PC-3 (cell line): ENCODE results near the gene BCL11B. TPM values are rescaled to one million over a fixed set of nuclear protein-coding genes. Genes with fewer than 3 reads are reported as not detected.

Source experiments
- ATAC-seq: fragments of 200-7000 bp; cut with Tn5 transposase; 2 replicates; pipeline ENCODE4 v1.9.1; 2020; ENCODE audit warnings: mild to moderate bottlenecking, moderate library complexity
- BruUV-seq: library from RNA; stranded (reverse); fragments of 400-500 nt; replicated peaks from 2 replicates; lab custom pipeline; 2021; lab: Mats Ljungman, UMichigan
- CTCF ChIA-PET: fragments of 300-600 bp; sonication (Branson Sonifier 250); formaldehyde crosslinking; loops from one replicate; lab custom pipeline; 2022; ENCODE audit warnings: antibody characterized with exemption; lab: Charles Lee
- POLR2A ChIA-PET: fragments of 300-600 bp; sonication (Branson Sonifier 250); formaldehyde crosslinking; loops from one replicate; lab custom pipeline; 2022; ENCODE audit warnings: antibody characterized with exemption; ENCODE audit not compliant: unreplicated experiment; lab: Charles Lee
- DNase-seq: peaks from one replicate; pipeline ENCODE4 v3.0.0-alpha.2; 2015
- H2AFZ ChIP-seq: fragments of 300-600 bp; sonication (generic); 2 replicates; pipeline ENCODE4 v1.6.0; 2016; ENCODE audit warnings: antibody characterized with exemption, low read length
- H3F3A ChIP-seq: fragments of 300-600 bp; sonication (generic); one replicate; pipeline ENCODE4 v1.6.0; 2017; ENCODE audit warnings: antibody characterized with exemption, low read length, control low read depth, mild to moderate bottlenecking; ENCODE audit not compliant: unreplicated experiment
- H3K27ac ChIP-seq: fragments of 300-600 bp; sonication (generic); 2 replicates; pipeline ENCODE4 v1.5.1; 2016; ENCODE audit warnings: mild to moderate bottlenecking, low read length
- H3K27me3 ChIP-seq: fragments of 300-600 bp; sonication (generic); 2 replicates; pipeline ENCODE4 v1.6.1; 2016; ENCODE audit warnings: low read length, mixed read lengths
- H3K36me3 ChIP-seq: fragments of 300-600 bp; sonication (generic); 2 replicates; pipeline ENCODE4 v1.6.1; 2016; ENCODE audit warnings: low read depth, mixed run types, low read length, mixed read lengths
- H3K4me1 ChIP-seq: fragments of 300-600 bp; sonication (generic); 2 replicates; pipeline ENCODE4 v1.5.1; 2016; ENCODE audit warnings: low read length; ENCODE audit not compliant: insufficient read depth
- H3K4me2 ChIP-seq: fragments of 300-600 bp; sonication (generic); 2 replicates; pipeline ENCODE4 v1.6.0; 2016; ENCODE audit warnings: low read length
- H3K4me3 ChIP-seq: fragments of 300-600 bp; sonication (generic); 2 replicates; pipeline ENCODE4 v1.5.1; 2016; ENCODE audit warnings: mild to moderate bottlenecking, low read length, mixed read lengths
- H3K79me2 ChIP-seq: fragments of 300-600 bp; sonication (generic); 2 replicates; pipeline ENCODE4 v1.6.1; 2017; ENCODE audit warnings: low read length, mixed read lengths
- H3K9ac ChIP-seq: fragments of 300-600 bp; sonication (generic); 2 replicates; pipeline ENCODE4 v1.6.0; 2016; ENCODE audit warnings: mild to moderate bottlenecking, low read length
- H3K9me2 ChIP-seq: fragments of 300-600 bp; sonication (generic); replicated peaks from 2 replicates; pipeline ENCODE4 v1.6.1; 2016; ENCODE audit warnings: mixed run types, low read length, mixed read lengths
- H3K9me3 ChIP-seq: fragments of 300-600 bp; sonication (generic); 2 replicates; pipeline ENCODE4 v1.6.1; 2016; ENCODE audit warnings: low read length, mixed read lengths
- H4K20me1 ChIP-seq: fragments of 300-600 bp; sonication (generic); 2 replicates; pipeline ENCODE4 v1.6.1; 2016; ENCODE audit warnings: low read length, mixed read lengths
- CTCF ChIP-seq: fragments of 300-600 bp; sonication (generic); conservative IDR thresholded peaks from 2 replicates; pipeline ENCODE4 v1.5.1; 2017; ENCODE audit warnings: antibody characterized with exemption, low read depth, mild to moderate bottlenecking, low read length
- EZH2 ChIP-seq: fragments of 300-600 bp; sonication (generic); IDR thresholded peaks from one replicate; pipeline ENCODE4 v1.6.1; 2017; ENCODE audit warnings: antibody characterized with exemption, mild to moderate bottlenecking, low read length; ENCODE audit not compliant: unreplicated experiment
- EZH2phosphoT487 ChIP-seq: fragments of 300-600 bp; sonication (generic); IDR thresholded peaks from 2 replicates; pipeline ENCODE4 v1.6.1; 2018; ENCODE audit warnings: mild to moderate bottlenecking, antibody characterized with exemption, low read length, borderline replicate concordance
- intact Hi-C: fragments of 100-400 bp; cut with micrococcal nuclease; formaldehyde crosslinking; loops from 2 replicates; pipeline ENCODE4 v1.9.0; 2023
- total RNA-seq: library from RNA; depleted of rRNA; stranded (reverse); fragments of >200 nt; gene quantifications from 2 replicates; pipeline ENCODE4 v1.2.3, GENCODE V29; 2014

Gene BCL11B
- total RNA-seq, 1 experiment from 2014 or later: 0.73 TPM

DNA sequence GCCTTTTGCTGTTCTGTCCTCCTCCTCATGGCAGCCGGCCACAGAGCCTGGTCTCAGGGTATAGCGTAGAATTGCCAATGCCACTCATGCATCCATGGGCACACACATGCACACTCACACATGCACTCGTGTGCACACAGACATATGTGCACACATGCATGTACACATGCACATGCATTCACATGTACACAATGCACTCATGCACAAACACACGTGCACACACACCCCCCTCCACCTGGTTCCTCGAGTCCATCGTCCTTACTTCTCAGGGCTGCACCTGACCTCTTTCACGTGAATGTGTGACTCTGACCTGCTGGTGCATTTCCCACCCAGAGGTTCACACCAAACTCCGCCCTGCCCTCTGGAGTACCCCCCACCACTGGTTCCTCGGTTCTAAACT is 60.6 kb downstream of the BCL11B start:
- H3K4me1 ChIP-seq: no peaks in the 10 kb centered on the region
- BruUV-seq: no TSS peak
- no peaks in the 10 kb centered on the region for H4K20me1 ChIP-seq
- no peak overlapping the region for H3K4me2 ChIP-seq
- H3K4me3 ChIP-seq: no peak overlapping the region
- H3K9me2 ChIP-seq: no peaks in the 10 kb centered on the region
- no peak for TF ChIP-seq EZH2
- TF ChIP-seq EZH2phosphoT487: no peak
- no peak for TF ChIP-seq CTCF
- ChIA-PET POLR2A (no interaction called here), CTCF (no interaction called here)
- H3F3A ChIP-seq: no peaks in the 10 kb centered on the region
- H3K79me2 ChIP-seq: no peaks in the 10 kb centered on the region
- H2AFZ ChIP-seq: no peak overlapping the region
- no peak for DNase-seq
- no peak for ATAC-seq
- no peaks in the 10 kb centered on the region for H3K36me3 ChIP-seq
- peaks cover 55% of the 10 kb centered on the region for H3K27me3 ChIP-seq
- H3K9me3 ChIP-seq: no peaks in the 10 kb centered on the region
- H3K27ac ChIP-seq: no peak overlapping the region
- no peak overlapping the region for H3K9ac ChIP-seq
- intact Hi-C loops: no loop called here

GRCh38 chr14:99210333-99210732 is 61.7 kb downstream of the BCL11B start:
- no TSS peak for BruUV-seq
- POLR2A ChIA-PET: no interaction called here
- no peak overlapping the region for H2AFZ ChIP-seq
- intact Hi-C loops: no loop called here
- H3K79me2 ChIP-seq: no peaks in the 10 kb centered on the region
- H3F3A ChIP-seq: no peaks in the 10 kb centered on the region
- H4K20me1 ChIP-seq: no peaks in the 10 kb centered on the region
- peaks cover 45% of the 10 kb centered on the region for H3K27me3 ChIP-seq
- H3K27ac ChIP-seq: no peak overlapping the region
- DNase-seq (no peak), ATAC-seq (no peak)
- no peaks in the 10 kb centered on the region for H3K9me2 ChIP-seq
- TF ChIP-seq EZH2phosphoT487 (no peak), EZH2 (no peak), CTCF (no peak)
- H3K4me3 ChIP-seq: no peak overlapping the region
- CTCF ChIA-PET: no interaction called here
- no peaks in the 10 kb centered on the region for H3K4me1 ChIP-seq
- H3K4me2 ChIP-seq: no peak overlapping the region
- H3K9me3 ChIP-seq: no peaks in the 10 kb centered on the region
- H3K9ac ChIP-seq: no peak overlapping the region
- H3K36me3 ChIP-seq: no peaks in the 10 kb centered on the region

DNA sequence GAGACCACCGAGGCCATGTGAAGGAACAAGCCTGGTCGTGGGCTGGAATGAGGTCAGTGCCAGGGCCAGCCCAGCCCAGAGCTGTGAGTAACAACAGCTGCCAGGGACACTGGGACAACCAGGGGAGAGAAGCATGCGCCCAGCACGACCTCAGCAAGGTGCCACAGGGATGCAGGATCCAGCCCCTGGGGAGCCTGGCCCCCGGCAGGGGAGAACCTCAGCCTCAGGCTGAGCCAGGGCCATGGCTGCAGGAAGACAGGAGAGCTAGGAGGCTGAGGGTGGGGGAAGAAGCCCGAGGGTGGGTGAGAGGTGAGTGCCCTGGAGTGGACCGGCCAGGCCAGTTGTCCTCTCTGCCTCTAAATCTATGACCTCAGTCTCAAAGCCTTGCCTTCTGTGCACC is 62.6 kb downstream of the BCL11B start:
- CTCF ChIA-PET: no interaction called here
- DNase-seq (no peak), ATAC-seq (no peak)
- POLR2A ChIA-PET: no interaction called here
- Histone ChIP-seq H3K4me2 (no peak overlapping the region), H3F3A (no peaks in the 10 kb centered on the region), H3K79me2 (no peaks in the 10 kb centered on the region), H3K9me3 (no peaks in the 10 kb centered on the region), H3K4me1 (no peaks in the 10 kb centered on the region), H3K4me3 (no peak overlapping the region), H3K9me2 (no peaks in the 10 kb centered on the region), H3K27ac (no peak overlapping the region), H3K36me3 (no peaks in the 10 kb centered on the region), H3K9ac (no peak overlapping the region), H4K20me1 (no peaks in the 10 kb centered on the region), H3K27me3 (peaks cover 36% of the 10 kb centered on the region), H2AFZ (no peak overlapping the region)
- intact Hi-C loops: no loop called here
- BruUV-seq: no TSS peak
- no peak for TF ChIP-seq EZH2phosphoT487
- TF ChIP-seq CTCF: no peak
- TF ChIP-seq EZH2: no peak
